Brain pericyte (primary cell): Measurements from ENCODE around the gene NLRP7.
"Not testable (repeated sequence)": the region's sequence is repeated elsewhere in the genome, so short reads cannot be mapped to it uniquely, and the experiment has no call there.

Experiments used
- DNase-seq: peaks from one replicate; pipeline ENCODE4 v3.0.0-alpha.2; 2012; ENCODE audit warnings: low read depth, low spot score

Gene NLRP7

DNA sequence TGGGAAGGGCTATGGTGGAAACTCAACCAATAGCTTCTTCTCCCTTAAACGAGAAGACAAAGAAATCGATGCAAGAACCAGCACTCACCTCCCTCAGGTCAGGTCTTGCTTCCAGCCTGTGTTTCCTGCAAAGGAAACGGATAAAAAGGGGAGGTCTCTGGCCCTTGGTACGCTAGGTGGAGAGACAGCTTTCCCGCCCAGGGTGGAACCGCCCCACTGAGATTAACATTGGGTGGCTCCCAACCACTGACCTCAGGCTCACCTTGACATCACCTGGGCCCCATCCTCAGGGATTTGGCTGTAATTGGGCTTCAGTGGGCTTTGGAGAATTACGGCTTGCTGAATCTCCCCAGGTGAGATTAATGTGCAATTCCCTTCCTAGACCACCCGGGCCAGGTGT, at the start of gene NLRP7:
NLRP7 (minus strand) TSS at position 150 of the 400 bp plus-strand sequence.
- no peak for DNase-seq

DNA sequence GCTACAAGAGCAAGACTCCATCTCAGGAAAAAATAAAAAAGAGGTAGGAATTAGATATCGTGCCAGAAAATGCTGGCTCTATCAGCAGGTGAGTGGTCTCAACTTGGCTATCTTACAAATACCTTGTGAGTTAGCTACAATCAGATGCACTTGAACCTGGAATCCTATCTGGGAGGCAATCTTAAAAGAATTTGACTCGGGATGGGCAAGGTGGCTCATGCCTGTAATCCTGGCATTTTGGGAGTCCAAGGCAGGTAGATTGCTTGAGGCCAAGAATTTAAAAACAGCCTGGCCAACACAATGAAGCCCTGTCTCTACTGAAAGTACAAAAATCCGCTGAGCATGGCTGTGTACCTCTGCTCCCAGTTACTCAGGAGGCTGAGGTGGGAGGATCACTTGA, 48.2 kb upstream of the NLRP7 start:
- DNase-seq = no peak

DNA sequence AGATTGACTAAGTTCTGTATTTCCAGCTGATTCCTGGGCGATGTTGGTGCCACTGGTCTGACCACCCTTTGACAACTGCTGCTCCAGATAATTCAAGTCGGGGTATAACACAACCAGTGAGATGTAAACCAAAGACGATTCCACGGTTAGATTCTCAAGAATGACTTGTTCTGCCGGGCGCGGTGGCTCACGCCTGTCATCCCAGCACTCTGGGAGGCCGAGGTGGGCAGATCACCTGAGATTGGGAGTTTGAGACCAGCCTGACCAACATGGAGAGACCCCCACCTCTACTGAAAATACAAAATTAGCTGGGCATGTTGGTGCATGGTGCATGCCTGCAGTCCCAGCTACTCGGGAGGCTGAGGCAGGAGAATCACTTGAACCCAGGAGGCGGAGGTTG, 42.2 kb upstream of the NLRP7 start:
- DNase-seq = not testable (repeated sequence)

GRCh38 chr19:54982562-54982961, 35.2 kb upstream of the NLRP7 start:
- not testable (repeated sequence) for DNase-seq

DNA sequence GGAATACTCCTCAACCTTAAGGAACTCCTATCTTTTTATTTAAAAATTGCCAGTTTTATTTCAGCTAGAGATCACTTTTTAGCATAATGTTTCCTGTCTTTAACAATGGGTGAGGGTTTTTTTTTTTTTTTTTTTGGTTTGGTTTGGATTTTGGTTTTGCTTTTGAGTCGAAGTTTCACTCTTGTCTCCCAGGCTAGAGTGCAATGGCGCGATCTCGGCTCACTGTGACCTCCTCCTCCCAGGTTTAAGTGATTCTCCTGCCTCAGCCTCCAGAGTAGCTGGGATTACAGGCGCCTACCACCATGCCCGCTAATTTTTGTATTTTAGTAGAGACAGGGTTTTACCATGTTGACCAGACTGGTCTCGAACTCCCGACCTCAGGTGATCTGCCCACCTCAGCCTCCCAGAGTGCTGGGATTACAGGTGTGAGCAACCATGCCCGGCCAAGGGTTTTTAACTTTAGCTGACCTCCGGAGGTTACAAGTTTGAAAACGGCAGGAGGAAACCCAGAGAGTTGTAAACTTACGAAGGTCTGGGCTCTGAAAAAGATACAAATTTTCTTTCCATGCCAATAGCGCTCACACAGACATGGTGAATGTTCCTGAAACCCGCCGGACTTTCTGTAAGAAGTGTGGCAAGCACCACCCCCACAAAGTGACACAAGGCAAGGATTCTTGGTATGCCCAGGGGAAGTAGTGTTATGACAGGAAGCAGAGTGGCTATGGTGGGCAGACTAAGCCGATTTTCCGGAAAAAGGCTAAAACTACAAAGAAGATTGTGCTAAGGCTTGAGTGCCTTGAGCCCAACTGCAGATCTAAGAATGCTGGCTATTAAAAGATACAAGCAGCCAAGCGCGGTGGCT, 26.1 kb upstream of the NLRP7 start:
- not testable (repeated sequence) for DNase-seq

DNA sequence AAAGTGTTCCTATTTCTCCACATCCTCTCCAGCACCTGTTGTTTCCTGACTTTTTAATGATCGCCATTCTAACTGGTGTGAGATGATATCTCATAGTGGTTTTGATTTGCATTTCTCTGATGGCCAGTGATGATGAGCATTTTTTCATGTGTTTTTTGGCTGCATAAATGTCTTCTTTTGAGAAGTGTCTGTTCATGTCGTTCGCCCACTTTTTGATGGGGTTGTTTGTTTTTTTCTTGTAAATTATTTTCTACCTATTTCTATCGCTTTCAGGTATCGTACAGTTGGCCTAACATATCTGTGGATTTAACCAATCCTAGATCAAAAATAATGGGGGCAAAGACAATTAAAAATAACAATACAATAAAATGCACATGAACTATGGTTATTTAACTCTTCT, 24.1 kb upstream of the NLRP7 start:
- DNase-seq = not testable (repeated sequence)

DNA sequence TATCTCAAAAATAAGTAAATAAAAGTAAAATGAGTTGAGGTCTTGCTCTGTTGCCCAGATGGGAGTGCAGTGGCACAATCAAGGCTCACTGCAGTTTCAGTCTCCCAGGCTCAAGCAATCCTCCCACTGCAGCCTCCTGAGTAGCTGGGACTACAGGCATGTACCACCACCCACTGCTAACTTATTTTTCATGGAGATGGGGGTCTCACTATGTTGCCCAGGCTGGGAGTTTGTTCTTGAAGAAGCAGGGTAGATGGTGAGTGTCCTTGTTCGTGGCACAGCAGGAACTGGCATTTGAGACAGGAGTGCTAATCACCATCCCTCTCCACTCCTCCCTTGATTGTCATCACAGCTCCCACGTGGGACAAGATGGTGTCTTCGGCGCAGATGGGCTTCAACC, 22.3 kb upstream of the NLRP7 start:
- DNase-seq = no peak

GRCh38 chr19:54967611-54968010, 20.3 kb upstream of the NLRP7 start:
- DNase-seq = no peak

GRCh38 chr19:54965055-54965454, 17.7 kb upstream of the NLRP7 start:
- DNase-seq = not testable (repeated sequence)

- DNase-seq = no peak
These were observed 12.5 kb upstream of the NLRP7 start for GRCh38 chr19:54959840-54960239.

- no peak for DNase-seq
These were observed 8.0 kb upstream of the NLRP7 start for GRCh38 chr19:54955376-54955775.

DNA sequence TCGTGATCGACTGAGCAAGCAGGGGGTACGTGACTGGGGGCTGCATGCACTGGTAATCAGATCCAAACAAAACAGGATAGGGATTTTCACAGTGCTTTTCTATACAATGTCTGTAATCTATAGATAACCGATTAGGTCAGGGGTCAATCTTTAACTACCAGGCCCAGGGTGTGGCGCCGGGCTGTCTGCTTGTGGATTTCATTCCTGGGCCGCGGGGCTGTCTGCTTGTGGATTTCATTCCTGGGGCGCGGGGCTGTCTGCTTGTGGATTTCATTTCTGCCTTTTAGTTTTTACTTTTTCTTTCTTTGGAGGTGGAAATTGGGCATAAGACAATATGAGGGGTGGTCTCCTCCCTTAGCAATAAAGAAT, 6.0 kb upstream of the NLRP7 start:
- DNase-seq = not testable (repeated sequence)

DNA sequence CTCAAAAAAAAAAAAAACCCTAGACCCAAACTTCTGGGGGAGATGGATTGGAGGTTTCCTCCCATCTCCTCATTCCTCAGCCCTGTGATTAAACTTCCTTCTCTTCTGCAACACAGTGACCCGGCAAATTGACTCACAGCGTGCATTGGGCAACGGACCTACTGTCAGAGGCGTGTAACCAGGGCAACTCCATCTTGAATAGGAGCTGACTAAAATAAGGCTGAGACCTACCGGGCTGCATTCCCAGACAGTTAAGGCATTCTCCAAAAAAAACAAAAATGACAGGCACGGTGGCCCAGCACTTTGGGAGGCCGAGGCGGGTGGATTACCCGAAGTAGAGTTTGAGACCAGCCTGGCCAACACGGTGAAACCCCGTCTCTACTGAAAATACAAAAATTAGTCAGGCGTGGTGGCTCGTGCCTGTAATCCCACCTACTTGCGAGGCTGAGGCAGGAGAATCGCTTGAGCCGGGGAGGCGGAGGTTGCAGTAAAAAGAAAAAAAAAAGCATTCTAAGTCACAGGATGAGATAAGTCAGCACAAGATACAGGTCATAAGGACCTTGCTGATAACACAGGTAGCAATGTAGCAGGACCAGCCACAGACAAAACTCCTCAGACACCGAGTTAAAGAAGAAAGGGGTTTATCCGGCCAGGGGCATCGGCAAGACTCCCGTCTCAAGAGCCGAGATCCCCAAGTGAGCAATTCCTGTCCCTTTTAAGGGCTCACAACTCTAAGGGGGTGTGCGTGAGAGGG, 5.4 kb upstream of the NLRP7 start:
- no peak for DNase-seq

DNA sequence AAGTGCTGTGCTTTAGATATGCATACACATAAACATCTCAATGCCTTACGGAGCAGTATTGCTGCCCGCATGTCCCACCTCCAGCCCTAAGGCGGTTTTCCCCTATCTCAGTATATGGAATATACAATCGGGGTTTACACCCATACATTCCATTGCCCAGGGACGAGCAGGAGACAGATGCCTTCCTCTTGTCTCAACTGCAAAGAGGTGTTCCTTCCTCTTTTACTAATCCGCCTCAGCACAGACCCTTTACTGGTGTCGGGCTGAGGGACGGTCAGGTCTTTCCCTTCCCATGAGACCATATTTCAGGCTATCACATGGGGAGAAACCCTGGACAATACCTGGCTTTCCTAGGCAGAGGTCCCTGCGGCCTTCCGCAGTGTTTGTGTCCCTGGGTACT, 3.2 kb upstream of the NLRP7 start:
- DNase-seq = not testable (repeated sequence)

DNA sequence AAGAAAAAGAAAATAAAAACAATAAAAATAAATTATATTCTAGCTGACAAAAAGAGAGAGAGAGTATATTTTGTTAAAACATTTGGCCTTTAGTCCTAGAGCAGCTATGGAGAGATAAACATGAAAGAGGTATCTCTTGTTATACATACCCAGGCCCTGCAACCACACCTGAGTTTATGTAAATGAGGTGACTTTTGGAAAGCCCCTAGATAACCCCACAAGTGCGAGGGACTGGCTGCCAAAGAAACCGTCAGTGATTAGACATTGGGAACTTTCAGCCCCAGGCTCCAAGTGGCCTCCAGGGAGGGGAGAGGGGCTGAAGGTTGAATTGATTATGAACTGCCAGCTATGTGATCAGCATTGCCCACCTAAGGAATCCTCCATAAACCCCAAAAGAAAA, 2.1 kb upstream of the NLRP7 start:
- no peak for DNase-seq

DNA sequence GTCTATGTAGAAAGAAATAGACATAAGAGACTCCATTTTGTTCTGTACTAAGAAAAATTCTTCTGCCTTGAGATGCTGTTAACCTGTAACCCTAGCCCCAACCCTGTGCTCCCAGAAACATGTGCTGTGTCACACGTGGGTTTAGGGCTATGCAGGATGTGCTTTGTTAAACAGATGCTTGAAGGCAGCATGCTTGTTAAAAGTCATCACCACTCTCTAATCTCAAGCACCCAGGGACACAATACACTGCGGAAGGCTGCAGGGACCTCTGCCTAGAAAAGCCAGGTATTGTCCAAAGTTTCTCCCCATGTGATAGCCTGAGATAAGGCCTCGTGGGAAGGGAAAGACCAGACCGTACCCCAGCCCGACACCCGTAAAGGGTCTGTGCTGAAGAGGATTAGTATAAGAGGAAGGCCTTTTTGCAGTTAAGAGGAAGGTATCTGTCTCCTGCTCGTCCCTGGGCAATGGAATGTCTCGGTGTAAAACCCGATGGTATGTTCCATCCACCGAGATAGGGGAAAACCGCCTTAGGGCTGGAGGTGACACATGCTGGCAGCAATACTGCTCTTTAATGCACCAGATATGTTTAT, 3.5 kb downstream of the NLRP7 start:
- not testable (repeated sequence) for DNase-seq

DNA sequence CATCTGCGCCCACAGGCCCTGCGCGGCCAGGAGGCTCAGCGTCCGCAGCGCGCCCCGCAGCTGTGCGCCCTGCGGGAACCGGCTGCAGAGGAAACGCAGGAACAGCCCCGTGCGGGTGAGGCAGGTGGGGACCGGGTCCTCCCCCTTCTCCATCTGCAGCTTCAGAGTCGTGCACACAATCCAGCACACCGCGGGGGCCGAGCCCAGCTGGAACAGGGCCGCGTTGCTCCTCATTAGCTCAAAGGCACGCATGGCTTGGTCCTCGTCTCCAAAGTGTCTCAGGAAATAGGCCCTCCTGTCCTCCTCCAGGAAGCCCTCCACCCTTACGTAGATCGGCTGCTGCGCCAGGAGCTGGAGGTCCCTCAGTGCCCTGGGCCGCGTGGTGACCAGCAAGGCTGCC, 7.8 kb downstream of the NLRP7 start:
- DNase-seq = not testable (repeated sequence)

- DNase-seq = no peak
These were observed 8.4 kb downstream of the NLRP7 start for GRCh38 chr19:54938906-54939305.

GRCh38 chr19:54937926-54938325, 9.4 kb downstream of the NLRP7 start:
- no peak for DNase-seq

DNA sequence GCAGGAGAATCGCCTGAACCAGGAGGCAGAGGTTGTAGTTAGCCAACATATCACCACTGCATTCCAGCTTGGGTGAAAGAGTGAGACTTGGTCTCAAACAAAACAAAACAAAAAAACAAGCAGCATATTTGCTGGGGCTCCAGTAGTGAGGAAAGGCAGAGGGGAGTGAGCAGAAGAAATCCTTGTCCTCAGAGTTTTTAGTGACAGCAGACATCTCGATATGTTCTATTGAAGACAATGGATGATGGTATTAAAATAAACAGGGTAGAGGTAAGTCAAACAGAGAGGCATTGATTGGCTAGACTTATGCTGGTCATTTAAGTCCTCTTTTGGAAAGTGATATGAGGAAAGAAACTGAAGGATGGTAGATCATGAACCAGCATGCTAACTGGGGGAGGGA, 19.0 kb downstream of the NLRP7 start:
- DNase-seq = no peak

DNA sequence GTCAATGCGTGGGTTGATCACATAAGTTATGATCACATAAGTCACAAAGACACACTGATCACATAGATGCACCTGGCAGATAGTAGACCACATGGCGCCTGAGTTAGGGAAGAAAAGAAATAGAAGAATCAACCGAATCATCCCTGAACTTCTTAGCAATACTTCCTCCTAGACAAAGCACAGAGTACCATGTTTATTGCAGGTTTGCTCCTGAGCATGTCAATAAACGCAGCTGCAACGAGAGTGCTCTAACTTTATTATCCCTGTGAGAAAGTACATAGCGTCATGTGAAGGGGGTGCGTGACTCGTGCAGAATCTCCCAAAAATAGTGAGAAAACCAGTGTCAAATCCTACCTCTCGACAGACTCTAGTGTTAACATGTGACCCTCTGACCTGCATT, 24.1 kb downstream of the NLRP7 start:
- no peak for DNase-seq

DNA sequence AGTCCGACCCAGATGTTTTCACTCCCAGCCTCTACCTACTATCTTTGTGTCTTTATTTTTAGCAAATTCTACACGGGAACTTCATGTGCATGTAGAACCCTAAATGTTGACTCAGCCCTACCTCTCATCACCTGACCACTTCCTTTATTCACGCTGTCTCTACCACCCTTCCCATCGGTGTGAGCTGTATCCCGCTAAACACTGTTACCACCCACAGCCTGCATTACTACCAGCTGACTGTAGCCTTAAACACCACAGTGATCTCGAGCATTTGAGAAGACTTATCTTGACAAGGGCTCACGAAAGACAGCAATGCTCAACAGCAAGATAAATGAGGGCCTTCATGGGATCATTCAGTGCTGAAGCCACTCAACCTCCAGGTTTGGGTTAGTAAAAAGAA, 26.2 kb downstream of the NLRP7 start:
- no peak for DNase-seq
